ENCODE results near the gene METTL6. TPM values are rescaled to one million over a fixed set of nuclear protein-coding genes. Genes with fewer than 3 reads are reported as not detected.

The METTL6 gene
- polyA plus RNA-seq, 1 donor from 2014 or later: 12.3 TPM

GRCh38 chr3:15454965-15455364, 27.6 kb upstream of the METTL6 start:
- peaks cover 0 to 5% (median 4%) of the 10 kb centered on the region in 3 donors for H3K9me3 Mint-ChIP-seq
- H3K4me1 Mint-ChIP-seq: peaks cover 0 to 2% (median 0%) of the 10 kb centered on the region in 3 donors
- no peak overlapping the region for H3K4me3 Mint-ChIP-seq
- H3K36me3 Mint-ChIP-seq: peaks cover 5% of the 10 kb centered on the region
- no peak overlapping the region for H3K27ac Mint-ChIP-seq
- H3K27me3 Mint-ChIP-seq: no peaks in the 10 kb centered on the region

GRCh38 chr3:15453991-15454625, 26.8 kb upstream of the METTL6 start:
- Mint-ChIP-seq H3K27me3 (no peaks in the 10 kb centered on the region), H3K27ac (no peak overlapping the region), H3K9me3 (peaks cover 0 to 5% (median 4%) of the 10 kb centered on the region in 3 donors), H3K4me1 (no peaks in the 10 kb centered on the region), H3K36me3 (peaks cover 5% of the 10 kb centered on the region), H3K4me3 (no peak overlapping the region)

- Mint-ChIP-seq H3K27me3 (no peaks in the 10 kb centered on the region), H3K9me3 (peaks cover 0 to 5% (median 4%) of the 10 kb centered on the region in 3 donors), H3K36me3 (peaks cover 5% of the 10 kb centered on the region), H3K27ac (no peak overlapping the region), H3K4me3 (no peak overlapping the region), H3K4me1 (no peaks in the 10 kb centered on the region)
Measured at GRCh38 chr3:15453501-15453900, 26.2 kb upstream of the METTL6 start.

- Mint-ChIP-seq H3K9me3 (peaks cover 0 to under 1% (median 0%) of the 10 kb centered on the region in 3 donors), H3K36me3 (peaks cover 3% of the 10 kb centered on the region), H3K27ac (no peak overlapping the region), H3K4me1 (no peaks in the 10 kb centered on the region), H3K27me3 (no peaks in the 10 kb centered on the region), H3K4me3 (no peak overlapping the region)
Measured at GRCh38 chr3:15452961-15453360, 25.6 kb upstream of the METTL6 start.

- no peaks in the 10 kb centered on the region for H3K4me1 Mint-ChIP-seq
- peaks cover 3% of the 10 kb centered on the region for H3K36me3 Mint-ChIP-seq
- no peaks in the 10 kb centered on the region for H3K9me3 Mint-ChIP-seq
- no peak overlapping the region for H3K4me3 Mint-ChIP-seq
- no peak overlapping the region for H3K27ac Mint-ChIP-seq
- no peaks in the 10 kb centered on the region for H3K27me3 Mint-ChIP-seq
Measured at GRCh38 chr3:15452156-15452555, 24.8 kb upstream of the METTL6 start.

- no peaks in the 10 kb centered on the region for H3K27me3 Mint-ChIP-seq
- H3K27ac Mint-ChIP-seq: no peak overlapping the region
- no peak overlapping the region for H3K4me3 Mint-ChIP-seq
- peaks cover 3% of the 10 kb centered on the region for H3K36me3 Mint-ChIP-seq
- no peaks in the 10 kb centered on the region for H3K9me3 Mint-ChIP-seq
- H3K4me1 Mint-ChIP-seq: no peaks in the 10 kb centered on the region
Measured at GRCh38 chr3:15451216-15452113, 24.1 kb upstream of the METTL6 start.

- H3K4me3 Mint-ChIP-seq: no peak overlapping the region
- no peaks in the 10 kb centered on the region for H3K4me1 Mint-ChIP-seq
- no peak overlapping the region for H3K27ac Mint-ChIP-seq
Measured at GRCh38 chr3:15450438-15451215, 23.3 kb upstream of the METTL6 start.

GRCh38 chr3:15449489-15450224, 22.3 kb upstream of the METTL6 start:
- Mint-ChIP-seq H3K4me1 (no peaks in the 10 kb centered on the region), H3K36me3 (peaks cover 3% of the 10 kb centered on the region), H3K27me3 (no peaks in the 10 kb centered on the region), H3K27ac (no peak overlapping the region), H3K9me3 (no peaks in the 10 kb centered on the region), H3K4me3 (no peak overlapping the region)

More at GRCh38 chr3:15450438-15451215, 23.3 kb upstream of the METTL6 start:
- Mint-ChIP-seq H3K27me3 (no peaks in the 10 kb centered on the region), H3K36me3 (peaks cover 3% of the 10 kb centered on the region), H3K9me3 (no peaks in the 10 kb centered on the region)

GRCh38 chr3:15443826-15444524, 16.6 kb upstream of the METTL6 start:
- Mint-ChIP-seq H3K4me3 (no peak overlapping the region), H3K27ac (no peak overlapping the region), H3K9me3 (no peaks in the 10 kb centered on the region), H3K36me3 (peaks cover 2% of the 10 kb centered on the region), H3K27me3 (no peaks in the 10 kb centered on the region), H3K4me1 (peaks cover 0 to 3% (median 0%) of the 10 kb centered on the region in 3 donors)

- no peaks in the 10 kb centered on the region for H3K27me3 Mint-ChIP-seq
- no peak overlapping the region for H3K27ac Mint-ChIP-seq
- no peak overlapping the region for H3K4me3 Mint-ChIP-seq
- H3K36me3 Mint-ChIP-seq: peaks cover 2% of the 10 kb centered on the region
- H3K4me1 Mint-ChIP-seq: peaks cover 0 to 3% (median 0%) of the 10 kb centered on the region in 3 donors
- no peaks in the 10 kb centered on the region for H3K9me3 Mint-ChIP-seq
Measured at GRCh38 chr3:15440891-15441290, 13.5 kb upstream of the METTL6 start.

GRCh38 chr3:15439476-15439875, 12.1 kb upstream of the METTL6 start:
- H3K4me1 Mint-ChIP-seq: peaks cover 0 to 3% (median 0%) of the 10 kb centered on the region in 3 donors
- H3K9me3 Mint-ChIP-seq: no peaks in the 10 kb centered on the region
- peaks cover 2% of the 10 kb centered on the region for H3K36me3 Mint-ChIP-seq
- no peak overlapping the region for H3K4me3 Mint-ChIP-seq
- H3K27ac Mint-ChIP-seq: peak overlapping the region in 1 of 3 donors; percentile 36
- no peaks in the 10 kb centered on the region for H3K27me3 Mint-ChIP-seq

GRCh38 chr3:15438983-15439382, 11.6 kb upstream of the METTL6 start:
- Mint-ChIP-seq H3K27ac (no peak overlapping the region), H3K4me1 (peaks cover 0 to 1% (median 0%) of the 10 kb centered on the region in 3 donors), H3K36me3 (no peaks in the 10 kb centered on the region), H3K27me3 (no peaks in the 10 kb centered on the region), H3K4me3 (no peak overlapping the region), H3K9me3 (no peaks in the 10 kb centered on the region)

GRCh38 chr3:15436246-15436645, 8.9 kb upstream of the METTL6 start:
- H3K27me3 Mint-ChIP-seq: no peaks in the 10 kb centered on the region
- no peaks in the 10 kb centered on the region for H3K36me3 Mint-ChIP-seq
- H3K4me1 Mint-ChIP-seq: peaks cover under 1 to 2% (median 2%) of the 10 kb centered on the region in 3 donors
- H3K9me3 Mint-ChIP-seq: no peaks in the 10 kb centered on the region
- no peak overlapping the region for H3K4me3 Mint-ChIP-seq
- H3K27ac Mint-ChIP-seq: peak overlapping the region in 1 of 3 donors; percentile 59

GRCh38 chr3:15434756-15435155, 7.4 kb upstream of the METTL6 start:
- Mint-ChIP-seq H3K27ac (peak overlapping the region in 1 of 3 donors; percentile 45), H3K36me3 (no peaks in the 10 kb centered on the region), H3K27me3 (no peaks in the 10 kb centered on the region), H3K9me3 (no peaks in the 10 kb centered on the region), H3K4me3 (no peak overlapping the region), H3K4me1 (peaks cover 3 to 4% (median 3%) of the 10 kb centered on the region in 3 donors)
